ENCODE measurements around the gene PTPRJ.

DNA sequence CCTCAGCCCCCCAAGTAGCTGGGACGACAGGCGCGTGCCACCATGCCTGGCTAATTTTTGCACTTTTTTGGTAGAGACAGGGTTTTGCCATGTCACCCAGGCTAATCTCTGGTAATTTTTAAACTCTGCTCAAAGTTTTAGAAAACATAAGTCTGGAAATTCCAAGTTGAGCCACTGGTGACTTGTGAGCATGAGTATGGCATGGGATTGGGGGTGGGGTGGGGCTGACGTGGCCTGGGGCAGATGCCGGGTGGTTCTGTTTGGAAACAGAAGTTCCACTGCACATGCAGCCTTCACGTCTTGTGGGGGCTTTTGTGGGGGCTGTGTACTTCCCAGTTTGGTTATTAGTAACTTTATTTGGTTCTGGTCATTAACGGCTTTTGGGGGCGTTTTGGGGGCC, 67.3 kb downstream of the PTPRJ start:
- TF ChIP-seq, protein P1, sequence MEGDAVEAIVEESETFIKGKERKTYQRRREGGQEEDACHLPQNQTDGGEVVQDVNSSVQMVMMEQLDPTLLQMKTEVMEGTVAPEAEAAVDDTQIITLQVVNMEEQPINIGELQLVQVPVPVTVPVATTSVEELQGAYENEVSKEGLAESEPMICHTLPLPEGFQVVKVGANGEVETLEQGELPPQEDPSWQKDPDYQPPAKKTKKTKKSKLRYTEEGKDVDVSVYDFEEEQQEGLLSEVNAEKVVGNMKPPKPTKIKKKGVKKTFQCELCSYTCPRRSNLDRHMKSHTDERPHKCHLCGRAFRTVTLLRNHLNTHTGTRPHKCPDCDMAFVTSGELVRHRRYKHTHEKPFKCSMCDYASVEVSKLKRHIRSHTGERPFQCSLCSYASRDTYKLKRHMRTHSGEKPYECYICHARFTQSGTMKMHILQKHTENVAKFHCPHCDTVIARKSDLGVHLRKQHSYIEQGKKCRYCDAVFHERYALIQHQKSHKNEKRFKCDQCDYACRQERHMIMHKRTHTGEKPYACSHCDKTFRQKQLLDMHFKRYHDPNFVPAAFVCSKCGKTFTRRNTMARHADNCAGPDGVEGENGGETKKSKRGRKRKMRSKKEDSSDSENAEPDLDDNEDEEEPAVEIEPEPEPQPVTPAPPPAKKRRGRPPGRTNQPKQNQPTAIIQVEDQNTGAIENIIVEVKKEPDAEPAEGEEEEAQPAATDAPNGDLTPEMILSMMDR (IDR thresholded peaks at IDR 0.05): no peak
- no peak for TF ChIP-seq EZH2 (IDR thresholded peaks at IDR 0.05; ENCODE audit: borderline replicate concordance, insufficient read depth, low read depth, low read length, poor library complexity, severe bottlenecking)
